Cortex of kidney (tissue), 1 donor: ENCODE results near the gene ANAPC7.
"Not testable (repeated sequence)": the region's sequence is repeated elsewhere in the genome, so short reads cannot be mapped to it uniquely, and the experiment has no call there.

Source experiments
- DNase-seq: peaks from one replicate; lab custom pipeline; 2025; lab: John Stamatoyannopoulos, UW

Gene ANAPC7

GRCh38 chr12:110403146-110403975 lies at the start of gene ANAPC7:
TSS of gene ANAPC7 (minus strand) at chr12:110403708. CDS start at chr12:110403627, 81 bp downstream.
- no peak for DNase-seq

- DNase-seq, result no peak
Measured at GRCh38 chr12:110451263-110451662, 47.8 kb upstream of the ANAPC7 start.

GRCh38 chr12:110449799-110450497 lies 46.4 kb upstream of the ANAPC7 start, which contains the start of gene ARPC3:
TSS of gene ARPC3 (minus strand) at chr12:110450337. CDS start at chr12:110450260, 77 bp downstream.
- peak; percentile 8 for DNase-seq

GRCh38 chr12:110444455-110444854 lies 40.9 kb upstream of the ANAPC7 start:
- no peak for DNase-seq

GRCh38 chr12:110436231-110436630 lies 32.7 kb upstream of the ANAPC7 start:
- no peak for DNase-seq

GRCh38 chr12:110431957-110432587 lies 28.6 kb upstream of the ANAPC7 start:
- DNase-seq, result no peak

- not testable (repeated sequence) for DNase-seq
Measured at GRCh38 chr12:110429676-110430075, 26.2 kb upstream of the ANAPC7 start.

GRCh38 chr12:110426406-110426805 lies 22.9 kb upstream of the ANAPC7 start:
- DNase-seq, result no peak

GRCh38 chr12:110424237-110424636 lies 20.7 kb upstream of the ANAPC7 start:
- DNase-seq, result no peak

- no peak for DNase-seq
Measured at GRCh38 chr12:110421701-110422100, 18.2 kb upstream of the ANAPC7 start.

GRCh38 chr12:110421159-110421661 lies 17.7 kb upstream of the ANAPC7 start:
- DNase-seq, result no peak

GRCh38 chr12:110420644-110421043 lies 17.1 kb upstream of the ANAPC7 start:
- DNase-seq, result not testable (repeated sequence)

- DNase-seq, result not testable (repeated sequence)
Measured at GRCh38 chr12:110417113-110417512, 13.6 kb upstream of the ANAPC7 start.

- not testable (repeated sequence) for DNase-seq
Measured at GRCh38 chr12:110410086-110410485, 6.6 kb upstream of the ANAPC7 start.

- DNase-seq, result not testable (repeated sequence)
Measured at GRCh38 chr12:110405126-110405662, 1.7 kb upstream of the ANAPC7 start.

- DNase-seq, result no peak
Measured at GRCh38 chr12:110403976-110404682, 621 bp upstream of the ANAPC7 start.

GRCh38 chr12:110382683-110383082 lies 20.8 kb downstream of the ANAPC7 start:
- no peak for DNase-seq

GRCh38 chr12:110379631-110380030 lies 23.9 kb downstream of the ANAPC7 start:
- DNase-seq, result no peak

GRCh38 chr12:110379197-110379596 lies 24.3 kb downstream of the ANAPC7 start:
- no peak for DNase-seq

GRCh38 chr12:110378131-110378790 lies 25.2 kb downstream of the ANAPC7 start:
- DNase-seq, result not testable (repeated sequence)
